Endothelial cell (in vitro differentiated cells): ENCODE measurements around the gene ZNF335. TPM values are rescaled to one million over a fixed set of nuclear protein-coding genes. Genes with fewer than 3 reads are reported as not detected.
A peak's percentile ranks its signal among the peaks of the same experiment; 100 is the strongest.

Experiments used
- DNase-seq: peaks from one replicate; pipeline ENCODE4 v3.0.0; 2021; ENCODE audit warnings: low spot score
- H3K27ac Mint-ChIP-seq: one replicate; pipeline ENCODE4 v1.8.0; 2021; ENCODE audit warnings: mixed read lengths, inconsistent platforms; ENCODE audit not compliant: unreplicated experiment
- H3K27me3 Mint-ChIP-seq: one replicate; pipeline ENCODE4 v1.8.0; 2021; ENCODE audit warnings: mild to moderate bottlenecking, moderate library complexity, mixed read lengths, inconsistent platforms; ENCODE audit not compliant: unreplicated experiment
- H3K36me3 Mint-ChIP-seq: one replicate; pipeline ENCODE4 v1.8.0; 2021; ENCODE audit warnings: mild to moderate bottlenecking, low read depth, mixed read lengths, inconsistent platforms; ENCODE audit not compliant: unreplicated experiment
- H3K4me1 Mint-ChIP-seq: one replicate; pipeline ENCODE4 v1.8.0; 2021; ENCODE audit warnings: mild to moderate bottlenecking, mixed read lengths, inconsistent platforms; ENCODE audit not compliant: unreplicated experiment
- H3K4me3 Mint-ChIP-seq: one replicate; pipeline ENCODE4 v1.8.0; 2021; ENCODE audit warnings: mild to moderate bottlenecking, mixed read lengths, inconsistent platforms; ENCODE audit not compliant: unreplicated experiment
- H3K9me3 Mint-ChIP-seq: one replicate; pipeline ENCODE4 v1.8.0; 2021; ENCODE audit warnings: mixed read lengths, inconsistent platforms; ENCODE audit not compliant: unreplicated experiment
- total RNA-seq: library from RNA; stranded (reverse); fragmentation: NEBNext Ultra II Directional; extraction: Animal tissue kit (Norgen Biotek cat#: 25700); gene quantifications from one replicate; pipeline ENCODE4 v1.2.1, GENCODE V29; 2021; ENCODE audit not compliant: unreplicated experiment
- TF ChIP-seq, protein P1 (sequence below): fragments of 200-600 bp; sonication (generic); IDR thresholded peaks from one replicate; pipeline ENCODE4 v1.5.0; 2021; ENCODE audit warnings: antibody characterized with exemption; ENCODE audit not compliant: unreplicated experiment

The ZNF335 gene
- total RNA-seq, 1 donor from 2014 or later = 22.9 TPM

DNA sequence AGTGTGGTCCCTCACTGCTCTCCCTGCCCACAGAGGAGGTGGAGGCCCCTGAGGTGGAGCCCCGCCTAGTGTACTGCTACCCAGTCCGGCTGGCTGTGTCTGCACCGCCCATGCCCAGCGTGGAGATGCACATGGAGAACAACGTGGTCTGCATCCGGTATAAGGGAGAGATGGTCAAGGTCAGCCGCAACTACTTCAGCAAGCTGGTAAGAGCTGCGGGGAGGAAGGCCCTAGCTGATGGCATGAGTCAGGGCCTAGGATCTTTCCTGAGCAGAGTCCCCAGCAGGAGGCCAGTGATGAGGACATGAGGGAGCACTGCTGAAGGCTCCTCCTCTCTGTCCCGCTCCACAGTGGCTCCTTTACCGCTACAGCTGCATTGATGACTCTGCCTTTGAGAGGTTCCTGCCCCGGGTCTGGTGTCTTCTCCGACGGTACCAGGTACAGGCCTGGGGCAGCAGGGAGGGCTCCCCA lies 26.3 kb downstream of the ZNF335 start:
- no peak overlapping the region for H3K27ac Mint-ChIP-seq
- peaks cover 3% of the 10 kb centered on the region for H3K27me3 Mint-ChIP-seq
- no peak for DNase-seq
- H3K36me3 Mint-ChIP-seq = peaks cover 35% of the 10 kb centered on the region
- TF ChIP-seq, protein P1, sequence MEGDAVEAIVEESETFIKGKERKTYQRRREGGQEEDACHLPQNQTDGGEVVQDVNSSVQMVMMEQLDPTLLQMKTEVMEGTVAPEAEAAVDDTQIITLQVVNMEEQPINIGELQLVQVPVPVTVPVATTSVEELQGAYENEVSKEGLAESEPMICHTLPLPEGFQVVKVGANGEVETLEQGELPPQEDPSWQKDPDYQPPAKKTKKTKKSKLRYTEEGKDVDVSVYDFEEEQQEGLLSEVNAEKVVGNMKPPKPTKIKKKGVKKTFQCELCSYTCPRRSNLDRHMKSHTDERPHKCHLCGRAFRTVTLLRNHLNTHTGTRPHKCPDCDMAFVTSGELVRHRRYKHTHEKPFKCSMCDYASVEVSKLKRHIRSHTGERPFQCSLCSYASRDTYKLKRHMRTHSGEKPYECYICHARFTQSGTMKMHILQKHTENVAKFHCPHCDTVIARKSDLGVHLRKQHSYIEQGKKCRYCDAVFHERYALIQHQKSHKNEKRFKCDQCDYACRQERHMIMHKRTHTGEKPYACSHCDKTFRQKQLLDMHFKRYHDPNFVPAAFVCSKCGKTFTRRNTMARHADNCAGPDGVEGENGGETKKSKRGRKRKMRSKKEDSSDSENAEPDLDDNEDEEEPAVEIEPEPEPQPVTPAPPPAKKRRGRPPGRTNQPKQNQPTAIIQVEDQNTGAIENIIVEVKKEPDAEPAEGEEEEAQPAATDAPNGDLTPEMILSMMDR = no peak
- H3K9me3 Mint-ChIP-seq = no peaks in the 10 kb centered on the region
- no peaks in the 10 kb centered on the region for H3K4me1 Mint-ChIP-seq
- H3K4me3 Mint-ChIP-seq = no peak overlapping the region

DNA sequence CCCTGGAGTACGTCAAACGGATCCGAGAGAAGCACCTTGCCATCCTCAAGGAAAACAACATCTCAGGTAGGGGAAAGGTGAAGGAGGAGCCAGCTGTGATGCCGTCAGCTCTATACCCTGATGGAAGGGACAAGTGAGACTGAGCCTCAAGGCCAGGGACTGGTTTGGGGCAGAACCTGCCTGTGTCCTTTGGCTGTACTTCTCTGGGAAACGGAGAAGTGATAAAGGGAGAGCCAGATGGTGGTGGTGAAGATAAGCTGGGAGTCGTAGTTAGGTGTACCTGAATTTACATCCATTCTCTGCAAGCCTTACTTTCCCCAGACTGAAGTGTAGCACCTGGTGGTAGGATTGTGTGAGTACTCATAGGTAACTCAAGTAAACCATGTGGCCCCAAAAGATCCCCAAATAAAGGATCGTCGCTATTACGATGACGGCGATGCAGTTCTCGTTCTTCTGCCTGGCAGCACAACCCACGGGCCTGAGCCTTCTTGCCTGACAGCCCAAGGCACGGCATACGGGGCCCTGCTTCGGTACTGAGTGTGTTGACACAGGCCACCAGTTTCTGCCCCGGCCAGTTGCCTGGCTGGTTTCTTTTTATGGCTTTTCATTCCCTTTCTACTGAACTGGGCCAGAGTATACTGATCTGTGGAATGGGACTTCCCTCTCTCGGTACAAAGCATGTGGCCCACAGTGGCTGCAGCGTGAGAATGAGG lies 26.9 kb downstream of the ZNF335 start:
- no peak for DNase-seq
- H3K4me3 Mint-ChIP-seq = peak overlapping the region; percentile 18
- peaks cover 33% of the 10 kb centered on the region for H3K36me3 Mint-ChIP-seq
- peak overlapping the region; percentile 5 for H3K27ac Mint-ChIP-seq
- H3K4me1 Mint-ChIP-seq = no peaks in the 10 kb centered on the region
- TF ChIP-seq, protein P1 = peak; percentile 22
- H3K27me3 Mint-ChIP-seq = no peaks in the 10 kb centered on the region
- H3K9me3 Mint-ChIP-seq = no peaks in the 10 kb centered on the region

DNA sequence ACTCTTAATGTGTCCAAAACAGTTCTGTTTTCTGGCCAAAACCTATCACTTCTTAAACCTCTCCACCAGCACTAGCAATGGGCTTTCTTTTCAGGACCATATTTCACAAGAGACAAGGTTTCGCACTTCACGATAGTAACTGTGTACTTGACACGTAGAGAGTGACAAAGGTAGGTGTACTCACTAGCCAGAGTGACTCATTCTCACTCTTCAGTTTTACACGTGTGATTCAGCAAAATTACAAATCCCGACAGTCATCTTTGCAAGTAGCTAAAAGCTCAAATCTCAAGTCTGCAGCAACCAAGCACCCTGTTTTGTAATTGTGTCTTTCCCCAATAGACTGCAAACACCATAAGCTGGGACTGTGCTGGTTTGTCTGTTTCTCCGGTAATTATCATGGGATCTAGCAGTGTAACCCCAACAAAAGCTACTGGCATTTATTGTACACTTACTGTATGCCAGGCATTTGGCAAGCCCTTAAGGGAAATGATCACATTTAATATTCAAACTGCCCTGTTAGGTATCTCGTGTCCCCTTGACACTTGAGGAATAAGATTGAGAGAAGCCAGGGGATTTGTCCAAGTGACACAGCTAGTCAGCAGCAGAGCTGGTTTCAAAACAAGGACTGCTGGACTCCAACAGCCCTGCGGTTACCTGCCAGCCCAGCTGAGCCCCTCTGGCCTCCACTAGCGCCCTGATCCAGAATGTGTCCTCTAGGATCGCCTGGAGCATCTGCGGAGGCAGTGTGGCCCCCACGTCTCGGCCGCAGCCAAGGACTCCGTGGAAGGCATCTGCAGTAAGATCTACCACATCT lies 27.6 kb downstream of the ZNF335 start:
- H3K4me3 Mint-ChIP-seq = peak overlapping the region; percentile 0
- H3K27me3 Mint-ChIP-seq = no peaks in the 10 kb centered on the region
- H3K9me3 Mint-ChIP-seq = no peaks in the 10 kb centered on the region
- TF ChIP-seq, protein P1 = no peak
- no peaks in the 10 kb centered on the region for H3K4me1 Mint-ChIP-seq
- H3K36me3 Mint-ChIP-seq = peaks cover 39% of the 10 kb centered on the region
- H3K27ac Mint-ChIP-seq = no peak overlapping the region
- DNase-seq = no peak

DNA sequence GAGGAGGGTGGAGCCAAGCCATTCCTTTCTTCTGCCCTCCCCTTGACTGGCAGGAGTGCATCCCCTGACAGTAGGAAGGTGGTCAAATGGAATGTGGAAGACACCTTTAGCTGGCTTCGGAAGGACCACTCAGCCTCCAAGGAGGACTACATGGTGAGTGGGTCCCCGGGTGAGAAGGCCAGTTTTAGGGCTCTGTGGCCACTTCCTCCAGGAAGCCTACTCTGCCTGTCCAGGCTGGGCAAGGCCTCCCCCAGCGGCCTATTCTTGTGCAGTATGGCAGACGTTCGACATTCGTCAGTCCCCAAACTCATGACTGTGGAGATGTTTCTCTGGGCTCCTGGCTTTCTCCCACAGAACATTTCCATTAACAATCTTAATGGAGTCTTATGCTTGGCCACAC lies 28.4 kb downstream of the ZNF335 start:
- DNase-seq = no peak
- TF ChIP-seq, protein P1 = no peak
- Mint-ChIP-seq H3K36me3 (peaks cover 37% of the 10 kb centered on the region), H3K27me3 (no peaks in the 10 kb centered on the region), H3K27ac (no peak overlapping the region), H3K4me1 (peaks cover 1% of the 10 kb centered on the region), H3K4me3 (no peak overlapping the region), H3K9me3 (no peaks in the 10 kb centered on the region)

DNA sequence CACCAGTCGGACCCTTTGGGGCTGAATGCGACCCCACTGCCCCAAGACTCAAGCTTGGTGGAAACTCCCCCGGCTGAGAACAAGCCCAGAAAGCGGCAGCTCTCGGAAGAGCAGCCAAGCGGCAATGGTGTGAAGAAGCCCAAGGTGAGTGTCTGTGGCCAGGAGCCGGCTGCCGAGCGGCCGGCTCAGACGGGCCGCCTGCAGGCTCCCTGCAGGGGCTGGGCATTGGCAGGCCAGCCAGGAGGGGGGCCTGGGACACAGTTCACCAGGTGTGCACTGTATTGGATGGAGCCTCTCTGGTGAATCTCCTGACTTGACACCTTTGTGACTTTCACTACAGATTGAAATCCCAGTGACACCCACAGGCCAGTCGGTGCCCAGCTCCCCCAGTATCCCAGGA lies 31.5 kb downstream of the ZNF335 start:
- Mint-ChIP-seq H3K27me3 (no peaks in the 10 kb centered on the region), H3K4me1 (peaks cover 16% of the 10 kb centered on the region), H3K27ac (no peak overlapping the region), H3K4me3 (no peak overlapping the region), H3K36me3 (peaks cover 36% of the 10 kb centered on the region), H3K9me3 (no peaks in the 10 kb centered on the region)
- DNase-seq = no peak
- TF ChIP-seq, protein P1 = no peak
